Smooth muscle cell (in vitro differentiated cells): ENCODE measurements around the gene RSAD2. TPM values are rescaled to one million over a fixed set of nuclear protein-coding genes. Genes with fewer than 3 reads are reported as not detected.

Source experiments
- DNase-seq: peaks from one replicate; lab custom pipeline; 2025; ENCODE audit not compliant: unreplicated experiment; lab: John Stamatoyannopoulos, UW
- H2AFZ ChIP-seq: fragments of 200-600 bp; sonication (generic); 2 replicates; pipeline ENCODE4 v1.6.0; 2016; ENCODE audit warnings: antibody characterized with exemption, low read depth, mild to moderate bottlenecking
- H3F3A ChIP-seq: fragments of 200-600 bp; sonication (generic); 2 replicates; pipeline ENCODE4 v1.6.0; 2017; ENCODE audit warnings: antibody characterized with exemption, low read depth
- H3K27ac ChIP-seq: fragments of 200-600 bp; sonication (generic); 2 replicates; pipeline ENCODE4 v1.5.1; 2016; ENCODE audit warnings: low read depth, mild to moderate bottlenecking
- H3K27me3 ChIP-seq: fragments of 200-600 bp; sonication (generic); 2 replicates; pipeline ENCODE4 v1.6.1; 2016; ENCODE audit warnings: low read depth, mild to moderate bottlenecking
- H3K36me3 ChIP-seq: fragments of 200-600 bp; sonication (generic); 2 replicates; pipeline ENCODE4 v1.5.1; 2016; ENCODE audit warnings: low read depth
- H3K4me1 ChIP-seq: fragments of 200-600 bp; sonication (generic); 2 replicates; pipeline ENCODE4 v1.5.1; 2016; ENCODE audit warnings: low read depth
- H3K4me2 ChIP-seq: fragments of 200-600 bp; sonication (generic); 2 replicates; pipeline ENCODE4 v1.6.0; 2016; ENCODE audit warnings: mild to moderate bottlenecking
- H3K4me3 ChIP-seq: fragments of 200-600 bp; sonication (generic); 2 replicates; pipeline ENCODE4 v1.5.1; 2016; ENCODE audit warnings: mild to moderate bottlenecking
- H3K79me2 ChIP-seq: fragments of 200-600 bp; sonication (generic); 2 replicates; pipeline ENCODE4 v1.6.0; 2016; ENCODE audit warnings: low read depth, mild to moderate bottlenecking
- H3K9ac ChIP-seq: fragments of 200-600 bp; sonication (generic); 2 replicates; pipeline ENCODE4 v1.6.0; 2016; ENCODE audit warnings: low read depth
- H3K9me3 ChIP-seq: fragments of 200-600 bp; sonication (generic); replicated peaks from 2 replicates; pipeline ENCODE4 v1.5.1; 2016; ENCODE audit warnings: low read depth
- H4K20me1 ChIP-seq: fragments of 200-600 bp; sonication (generic); 2 replicates; pipeline ENCODE4 v1.6.0; 2016; ENCODE audit warnings: low read depth
- WGBS: methylation state at CpG from one replicate; pipeline ENCODE4 v1.1.7; 2016; ENCODE audit warnings: low lambda C conversion rate; 5-methylcytosine and 5-hydroxymethylcytosine counted together
- polyA plus RNA-seq: library from polyadenylated mRNA; unstranded; fragments of >200 nt; fragmentation: Nextera tagmentation; extraction: Ambion mirVana; gene quantifications from 2 replicates; pipeline ENCODE4 v1.2.1, GENCODE V29; 2016
- total RNA-seq: library from RNA; depleted of rRNA; stranded (reverse); fragments of >200 nt; gene quantifications from 2 replicates; pipeline ENCODE4 v1.2.3, GENCODE V29; 2014
- TF ChIP-seq, protein P1 (sequence below): fragments of 200-600 bp; sonication (generic); IDR thresholded peaks from 2 replicates; pipeline ENCODE4 v1.5.1; 2017; ENCODE audit warnings: borderline replicate concordance, mild to moderate bottlenecking, antibody characterized with exemption; ENCODE audit not compliant: insufficient read depth, poor library complexity, severe bottlenecking

Gene RSAD2
- total and polyA plus RNA-seq, 2 experiments from 2014 or later = not detected

DNA sequence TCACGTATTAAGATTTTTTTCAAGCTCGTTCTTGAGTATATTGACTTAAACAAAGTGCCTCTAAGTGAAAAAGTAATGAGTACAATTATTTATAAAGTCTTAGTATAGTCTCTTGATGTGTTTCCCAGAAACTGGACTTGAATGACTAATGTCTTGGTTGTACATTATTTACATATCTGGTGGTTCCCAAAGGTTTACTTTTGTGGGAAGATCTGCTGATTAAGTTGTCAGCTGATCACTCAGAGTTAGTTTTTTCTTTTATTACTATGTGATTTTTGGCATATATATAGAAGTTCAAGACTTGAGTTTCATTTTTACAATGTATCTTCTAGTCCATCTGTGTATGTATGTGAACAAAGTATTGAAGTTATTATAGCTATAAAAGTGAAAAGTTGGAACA is 69.1 kb downstream of the RSAD2 start:
- no peak for DNase-seq
- no peaks in the 10 kb centered on the region for H3K36me3 ChIP-seq
- WGBS = 64% methylated on average over 2 of the region's 2 CpGs
- no peaks in the 10 kb centered on the region for H4K20me1 ChIP-seq
- H3K9ac ChIP-seq = peak overlapping the region; percentile 55
- H3K27ac ChIP-seq = peak overlapping the region; percentile 87
- H3K4me1 ChIP-seq = peaks cover 5% of the 10 kb centered on the region
- H3F3A ChIP-seq = peaks cover 5% of the 10 kb centered on the region
- H3K4me3 ChIP-seq = no peak overlapping the region
- H3K27me3 ChIP-seq = no peaks in the 10 kb centered on the region
- H3K9me3 ChIP-seq = no peaks in the 10 kb centered on the region
- TF ChIP-seq, protein P1, sequence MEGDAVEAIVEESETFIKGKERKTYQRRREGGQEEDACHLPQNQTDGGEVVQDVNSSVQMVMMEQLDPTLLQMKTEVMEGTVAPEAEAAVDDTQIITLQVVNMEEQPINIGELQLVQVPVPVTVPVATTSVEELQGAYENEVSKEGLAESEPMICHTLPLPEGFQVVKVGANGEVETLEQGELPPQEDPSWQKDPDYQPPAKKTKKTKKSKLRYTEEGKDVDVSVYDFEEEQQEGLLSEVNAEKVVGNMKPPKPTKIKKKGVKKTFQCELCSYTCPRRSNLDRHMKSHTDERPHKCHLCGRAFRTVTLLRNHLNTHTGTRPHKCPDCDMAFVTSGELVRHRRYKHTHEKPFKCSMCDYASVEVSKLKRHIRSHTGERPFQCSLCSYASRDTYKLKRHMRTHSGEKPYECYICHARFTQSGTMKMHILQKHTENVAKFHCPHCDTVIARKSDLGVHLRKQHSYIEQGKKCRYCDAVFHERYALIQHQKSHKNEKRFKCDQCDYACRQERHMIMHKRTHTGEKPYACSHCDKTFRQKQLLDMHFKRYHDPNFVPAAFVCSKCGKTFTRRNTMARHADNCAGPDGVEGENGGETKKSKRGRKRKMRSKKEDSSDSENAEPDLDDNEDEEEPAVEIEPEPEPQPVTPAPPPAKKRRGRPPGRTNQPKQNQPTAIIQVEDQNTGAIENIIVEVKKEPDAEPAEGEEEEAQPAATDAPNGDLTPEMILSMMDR = no peak
- peak overlapping the region; percentile 81 for H3K4me2 ChIP-seq
- H2AFZ ChIP-seq = no peak overlapping the region
- H3K79me2 ChIP-seq = no peaks in the 10 kb centered on the region

Other genes starting within 250 kb of the RSAD2 start
- gene CMPK2, start 11.9 kb upstream of the RSAD2 start, total RNA-seq = 0.31 TPM in 1 of 2 replicates, not detected in the other
- gene CMPK2, start 11.9 kb upstream of the RSAD2 start, polyA plus RNA-seq = 0.19 TPM in 1 of 2 replicates, not detected in the other
- gene RNF144A, start 39.6 kb downstream of the RSAD2 start, total RNA-seq = 13.6 and 23.3 TPM in 2 replicates
- gene RNF144A, start 39.6 kb downstream of the RSAD2 start, polyA plus RNA-seq = 10.0 and 11.0 TPM in 2 replicates